Karpas-422 (cell line): Measurements from ENCODE around the gene FOXI3. TPM values are rescaled to one million over a fixed set of nuclear protein-coding genes. Genes with fewer than 3 reads are reported as not detected.

ENCODE experiments used
- DNase-seq: peaks from one replicate; pipeline ENCODE4 v3.0.0-alpha.2; 2015
- H2AFZ ChIP-seq: fragments of 200-600 bp; sonication (generic); 2 replicates; pipeline ENCODE4 v1.6.1; 2014; ENCODE audit warnings: antibody characterized with exemption, low read length, mixed read lengths
- H3K27ac ChIP-seq: fragments of 200-600 bp; sonication (generic); 2 replicates; pipeline ENCODE4 v1.5.1; 2014; ENCODE audit warnings: mild to moderate bottlenecking, low read length, moderate library complexity
- H3K27me3 ChIP-seq: fragments of 200-600 bp; sonication (generic); 2 replicates; pipeline ENCODE4 v1.6.1; 2014; ENCODE audit warnings: low read length, mixed read lengths
- H3K36me3 ChIP-seq: fragments of 200-600 bp; sonication (generic); 2 replicates; pipeline ENCODE4 v1.6.1; 2014; ENCODE audit warnings: low read length, mixed read lengths; ENCODE audit not compliant: insufficient read depth
- H3K4me1 ChIP-seq: fragments of 200-600 bp; sonication (generic); 2 replicates; pipeline ENCODE4 v1.6.1; 2014; ENCODE audit warnings: mild to moderate bottlenecking, low read length, mixed read lengths
- H3K4me2 ChIP-seq: fragments of 200-600 bp; sonication (generic); 2 replicates; pipeline ENCODE4 v1.6.1; 2014; ENCODE audit warnings: low read length, low read depth, mild to moderate bottlenecking; ENCODE audit not compliant: poor library complexity, severe bottlenecking
- H3K4me3 ChIP-seq: fragments of 200-600 bp; sonication (generic); 2 replicates; pipeline ENCODE4 v1.5.1; 2014; ENCODE audit warnings: mild to moderate bottlenecking, antibody characterized with exemption, low read length, mixed read lengths
- H3K79me2 ChIP-seq: fragments of 200-600 bp; sonication (generic); 2 replicates; pipeline ENCODE4 v1.6.1; 2014; ENCODE audit warnings: mild to moderate bottlenecking, low read length, mixed read lengths
- H3K9ac ChIP-seq: fragments of 200-600 bp; sonication (generic); 2 replicates; pipeline ENCODE4 v1.6.0; 2014; ENCODE audit warnings: low read length
- H3K9me2 ChIP-seq: fragments of 200-600 bp; sonication (generic), shearing (Covaris generic); replicated peaks from 2 replicates; pipeline ENCODE4 v1.6.0; 2014; ENCODE audit warnings: mild to moderate bottlenecking, low read length, moderate library complexity; ENCODE audit not compliant: insufficient read depth
- H3K9me3 ChIP-seq: fragments of 300-700, 200-600 bp; sonication (generic); 2 replicates; pipeline ENCODE4 v1.6.1; 2014; ENCODE audit warnings: low read length, mixed read lengths
- H4K20me1 ChIP-seq: fragments of 200-600 bp; sonication (generic); 2 replicates; pipeline ENCODE4 v1.6.1; 2014; ENCODE audit warnings: mild to moderate bottlenecking, antibody characterized with exemption, low read length, low read depth; ENCODE audit not compliant: insufficient read depth
- total RNA-seq: library from RNA; depleted of rRNA; stranded (reverse); fragments of >200 nt; shearing (Covaris generic); gene quantifications from 2 replicates; pipeline ENCODE4 v1.2.3, GENCODE V29; 2014; ENCODE audit warnings: low replicate concordance; rRNA removed

The FOXI3 gene
- total RNA-seq: not detected in 2 replicates

- Histone ChIP-seq H3K27me3 (no peaks in the 10 kb centered on the region), H4K20me1 (no peaks in the 10 kb centered on the region), H3K4me2 (no peak within 1 kb of the TSS), H3K9me2 (no peaks in the 10 kb centered on the region), H3K9me3 (no peaks in the 10 kb centered on the region), H3K36me3 (no peaks in the 10 kb centered on the region), H3K79me2 (no peaks in the 10 kb centered on the region), H3K9ac (no peak within 1 kb of the TSS), H3K4me1 (no peaks in the 10 kb centered on the region), H3K4me3 (no peak within 1 kb of the TSS), H2AFZ (no peak within 1 kb of the TSS), H3K27ac (no peak within 1 kb of the TSS)
- no peak for DNase-seq
Observed at GRCh38 chr2:88452565-88452905, at the start of gene FOXI3. Gene FOXI3, minus strand, starts transcription at chr2:88452693. Its CDS starts 158 bp downstream, at chr2:88452535.

- Histone ChIP-seq H4K20me1 (no peaks in the 10 kb centered on the region), H3K4me3 (no peak overlapping the region), H3K36me3 (no peaks in the 10 kb centered on the region), H3K9me3 (no peaks in the 10 kb centered on the region), H3K27me3 (no peaks in the 10 kb centered on the region), H3K4me1 (no peaks in the 10 kb centered on the region), H3K9me2 (no peaks in the 10 kb centered on the region), H3K27ac (no peak overlapping the region), H3K79me2 (no peaks in the 10 kb centered on the region), H3K4me2 (no peak overlapping the region), H2AFZ (no peak overlapping the region), H3K9ac (no peak overlapping the region)
- DNase-seq: peak; percentile 2
Observed at GRCh38 chr2:88500691-88501090, 48.2 kb upstream of the FOXI3 start.

- Histone ChIP-seq H3K27me3 (no peaks in the 10 kb centered on the region), H3K9me3 (no peaks in the 10 kb centered on the region), H4K20me1 (no peaks in the 10 kb centered on the region), H3K4me3 (no peak overlapping the region), H3K4me1 (no peaks in the 10 kb centered on the region), H3K27ac (no peak overlapping the region), H3K9me2 (no peaks in the 10 kb centered on the region), H3K79me2 (no peaks in the 10 kb centered on the region), H3K36me3 (no peaks in the 10 kb centered on the region), H2AFZ (no peak overlapping the region), H3K9ac (no peak overlapping the region), H3K4me2 (no peak overlapping the region)
- DNase-seq: no peak
Observed at GRCh38 chr2:88499204-88499603, 46.7 kb upstream of the FOXI3 start.

GRCh38 chr2:88493481-88493880, 41.0 kb upstream of the FOXI3 start:
- no peaks in the 10 kb centered on the region for H3K4me1 ChIP-seq
- H2AFZ ChIP-seq: no peak overlapping the region
- no peaks in the 10 kb centered on the region for H3K79me2 ChIP-seq
- H3K9me3 ChIP-seq: no peaks in the 10 kb centered on the region
- no peak for DNase-seq
- H3K4me2 ChIP-seq: no peak overlapping the region
- no peaks in the 10 kb centered on the region for H3K9me2 ChIP-seq
- no peak overlapping the region for H3K27ac ChIP-seq
- H3K9ac ChIP-seq: no peak overlapping the region
- no peaks in the 10 kb centered on the region for H4K20me1 ChIP-seq
- no peaks in the 10 kb centered on the region for H3K27me3 ChIP-seq
- no peaks in the 10 kb centered on the region for H3K36me3 ChIP-seq
- no peak overlapping the region for H3K4me3 ChIP-seq

GRCh38 chr2:88492002-88492401, 39.5 kb upstream of the FOXI3 start:
- no peaks in the 10 kb centered on the region for H3K79me2 ChIP-seq
- H3K9me2 ChIP-seq: no peaks in the 10 kb centered on the region
- H3K4me2 ChIP-seq: no peak overlapping the region
- no peak overlapping the region for H3K27ac ChIP-seq
- H3K27me3 ChIP-seq: no peaks in the 10 kb centered on the region
- H3K4me3 ChIP-seq: no peak overlapping the region
- H4K20me1 ChIP-seq: no peaks in the 10 kb centered on the region
- no peak for DNase-seq
- no peaks in the 10 kb centered on the region for H3K4me1 ChIP-seq
- H3K9me3 ChIP-seq: no peaks in the 10 kb centered on the region
- H3K36me3 ChIP-seq: no peaks in the 10 kb centered on the region
- no peak overlapping the region for H2AFZ ChIP-seq
- no peak overlapping the region for H3K9ac ChIP-seq

GRCh38 chr2:88489181-88489580, 36.7 kb upstream of the FOXI3 start:
- Histone ChIP-seq H3K9me2 (no peaks in the 10 kb centered on the region), H3K36me3 (no peaks in the 10 kb centered on the region), H3K9ac (no peak overlapping the region), H3K79me2 (no peaks in the 10 kb centered on the region), H4K20me1 (no peaks in the 10 kb centered on the region), H3K4me1 (no peaks in the 10 kb centered on the region), H3K4me3 (no peak overlapping the region), H3K9me3 (no peaks in the 10 kb centered on the region), H3K27me3 (no peaks in the 10 kb centered on the region), H3K4me2 (no peak overlapping the region), H3K27ac (no peak overlapping the region), H2AFZ (no peak overlapping the region)
- DNase-seq: peak; percentile 49

- Histone ChIP-seq H3K27ac (no peak overlapping the region), H3K4me2 (no peak overlapping the region), H3K79me2 (no peaks in the 10 kb centered on the region), H3K4me3 (no peak overlapping the region), H4K20me1 (no peaks in the 10 kb centered on the region), H3K36me3 (no peaks in the 10 kb centered on the region), H3K9ac (no peak overlapping the region), H2AFZ (no peak overlapping the region), H3K9me2 (no peaks in the 10 kb centered on the region), H3K4me1 (no peaks in the 10 kb centered on the region), H3K27me3 (no peaks in the 10 kb centered on the region), H3K9me3 (no peaks in the 10 kb centered on the region)
- DNase-seq: no peak
Observed at GRCh38 chr2:88483200-88483599, 30.7 kb upstream of the FOXI3 start.

- Histone ChIP-seq H4K20me1 (no peaks in the 10 kb centered on the region), H3K27me3 (no peaks in the 10 kb centered on the region), H3K9ac (no peak overlapping the region), H3K4me1 (no peaks in the 10 kb centered on the region), H3K4me2 (no peak overlapping the region), H3K36me3 (no peaks in the 10 kb centered on the region), H3K4me3 (no peak overlapping the region), H3K9me3 (no peaks in the 10 kb centered on the region), H3K79me2 (no peaks in the 10 kb centered on the region), H3K27ac (no peak overlapping the region), H3K9me2 (no peaks in the 10 kb centered on the region), H2AFZ (no peak overlapping the region)
- no peak for DNase-seq
Observed at GRCh38 chr2:88481691-88482336, 29.3 kb upstream of the FOXI3 start.
